Fibroblast of lung (primary cell): ENCODE results near the gene PSEN1.

Experiments
- EZH2 ChIP-seq: IDR thresholded peaks from 2 replicates; pipeline ENCODE4 v1.5.1; 2012; ENCODE audit warnings: low read length, control low read depth, mild to moderate bottlenecking; ENCODE audit errors: missing control alignments
- TF ChIP-seq, protein P1 (sequence below), 2 donors: IDR thresholded peaks in 1 of 2; conservative IDR thresholded peaks in 1 of 2; 1 replicate in 1 of 2; 2 replicates in 1 of 2; pipeline ENCODE4 v1.5.1; 2011 to 2012; ENCODE audit warnings: low read length in 2 of 2, control low read depth in 1 of 2, inconsistent platforms in 1 of 2, low read depth in 1 of 2, mild to moderate bottlenecking in 1 of 2

DNA sequence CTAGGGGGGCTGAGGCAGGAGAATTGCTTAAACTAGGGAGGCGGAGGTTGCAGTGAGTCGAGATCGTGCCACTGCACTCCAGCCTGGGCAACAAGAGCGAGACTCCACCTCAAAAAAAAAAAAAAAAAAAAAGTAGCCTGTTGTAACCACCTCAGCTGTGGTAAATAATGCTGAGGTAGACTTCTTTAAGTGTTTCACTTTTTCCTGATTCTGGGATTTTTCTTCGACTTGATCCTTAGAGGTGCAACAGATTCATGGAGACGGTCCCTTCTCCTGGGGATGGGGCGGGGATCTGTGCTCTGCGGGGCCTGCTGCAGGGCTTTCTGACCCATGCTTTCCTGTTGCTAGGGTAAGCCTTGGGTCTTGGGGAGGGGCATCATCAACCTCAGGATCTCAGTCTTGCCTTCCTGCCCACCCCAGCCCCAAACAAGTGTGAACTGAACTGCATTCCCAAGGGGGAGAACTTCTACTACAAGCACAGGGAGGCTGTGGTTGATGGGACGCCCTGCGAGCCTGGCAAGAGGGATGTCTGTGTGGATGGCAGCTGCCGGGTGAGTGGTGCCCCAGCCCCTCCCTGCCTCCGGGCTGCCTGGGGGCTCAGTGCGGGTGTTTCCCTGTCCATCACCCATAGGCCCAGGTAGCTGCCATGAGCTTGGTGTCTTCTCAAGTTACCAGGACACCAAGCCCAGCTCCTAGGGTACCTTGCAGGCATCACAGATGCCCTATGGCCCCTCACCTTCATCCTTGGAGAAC is 113.4 kb downstream of the PSEN1 start:
- TF ChIP-seq, protein P1, sequence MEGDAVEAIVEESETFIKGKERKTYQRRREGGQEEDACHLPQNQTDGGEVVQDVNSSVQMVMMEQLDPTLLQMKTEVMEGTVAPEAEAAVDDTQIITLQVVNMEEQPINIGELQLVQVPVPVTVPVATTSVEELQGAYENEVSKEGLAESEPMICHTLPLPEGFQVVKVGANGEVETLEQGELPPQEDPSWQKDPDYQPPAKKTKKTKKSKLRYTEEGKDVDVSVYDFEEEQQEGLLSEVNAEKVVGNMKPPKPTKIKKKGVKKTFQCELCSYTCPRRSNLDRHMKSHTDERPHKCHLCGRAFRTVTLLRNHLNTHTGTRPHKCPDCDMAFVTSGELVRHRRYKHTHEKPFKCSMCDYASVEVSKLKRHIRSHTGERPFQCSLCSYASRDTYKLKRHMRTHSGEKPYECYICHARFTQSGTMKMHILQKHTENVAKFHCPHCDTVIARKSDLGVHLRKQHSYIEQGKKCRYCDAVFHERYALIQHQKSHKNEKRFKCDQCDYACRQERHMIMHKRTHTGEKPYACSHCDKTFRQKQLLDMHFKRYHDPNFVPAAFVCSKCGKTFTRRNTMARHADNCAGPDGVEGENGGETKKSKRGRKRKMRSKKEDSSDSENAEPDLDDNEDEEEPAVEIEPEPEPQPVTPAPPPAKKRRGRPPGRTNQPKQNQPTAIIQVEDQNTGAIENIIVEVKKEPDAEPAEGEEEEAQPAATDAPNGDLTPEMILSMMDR (conservative IDR thresholded peaks at IDR 0.05 in 1 of 2, IDR thresholded peaks at IDR 0.05 in 1 of 2; ENCODE audit: low read depth in 1 of 2, low read length in 2 of 2), result no peak
- TF ChIP-seq EZH2, result no peak
